ACC112 (cell line): ENCODE measurements around the gene DDX56.
"Not testable (repeated sequence)": the region's sequence is repeated elsewhere in the genome, so short reads cannot be mapped to it uniquely, and the experiment has no call there.

ENCODE experiments used
- H2AFZ ChIP-seq: fragments of 200-600 bp; sonication (generic); one replicate; pipeline ENCODE4 v1.6.0; 2017; ENCODE audit warnings: antibody characterized with exemption, low read length; ENCODE audit not compliant: unreplicated experiment
- H3K27ac ChIP-seq: fragments of 200-600 bp; sonication (generic); 2 replicates; pipeline ENCODE4 v1.5.1; 2014; ENCODE audit warnings: low read depth, mild to moderate bottlenecking, antibody characterized with exemption, low read length, moderate library complexity
- H3K27me3 ChIP-seq: fragments of 200-600 bp; sonication (generic); 2 replicates; pipeline ENCODE4 v1.6.1; 2014; ENCODE audit warnings: mild to moderate bottlenecking, antibody characterized with exemption, low read length, moderate library complexity, mixed read lengths; ENCODE audit not compliant: insufficient read depth
- H3K36me3 ChIP-seq: fragments of 200-600 bp; sonication (generic); 2 replicates; pipeline ENCODE4 v1.6.1; 2016; ENCODE audit warnings: mild to moderate bottlenecking, antibody characterized with exemption, low read length, moderate library complexity, mixed read lengths; ENCODE audit not compliant: insufficient read depth
- H3K4me1 ChIP-seq: fragments of 200-600 bp; sonication (generic); one replicate; pipeline ENCODE4 v1.6.1; 2016; ENCODE audit warnings: low read length, mixed read lengths; ENCODE audit not compliant: insufficient read depth, unreplicated experiment, control insufficient read depth
- H3K4me3 ChIP-seq: fragments of 200-600 bp; sonication (generic); 2 replicates; pipeline ENCODE4 v1.5.1; 2014; ENCODE audit warnings: mild to moderate bottlenecking, low read depth, low read length
- H3K79me2 ChIP-seq: fragments of 200-600 bp; sonication (generic); one replicate; pipeline ENCODE4 v1.6.0; 2016; ENCODE audit warnings: low read length; ENCODE audit not compliant: control insufficient read depth, unreplicated experiment, insufficient read depth

The DDX56 gene

GRCh38 chr7:44615149-44615611 is 41.5 kb upstream of the DDX56 start:
- no peaks in the 10 kb centered on the region for H3K27me3 ChIP-seq
- no peak overlapping the region for H2AFZ ChIP-seq
- peaks cover 24% of the 10 kb centered on the region for H3K4me1 ChIP-seq
- 0 out of 2 replicates have a peak, but pooled peaks cover 5% of the 10 kb centered on the region for H3K36me3 ChIP-seq
- no peak overlapping the region for H3K4me3 ChIP-seq
- H3K27ac ChIP-seq: no peak overlapping the region
- H3K79me2 ChIP-seq: peaks cover 86% of the 10 kb centered on the region

- H3K36me3 ChIP-seq: no peaks in the 10 kb centered on the region
- peaks cover 6% of the 10 kb centered on the region for H3K4me1 ChIP-seq
- peaks cover 70% of the 10 kb centered on the region for H3K79me2 ChIP-seq
- no peak overlapping the region for H3K27ac ChIP-seq
- no peak overlapping the region for H2AFZ ChIP-seq
- no peak overlapping the region for H3K4me3 ChIP-seq
- H3K27me3 ChIP-seq: no peaks in the 10 kb centered on the region
Observed at GRCh38 chr7:44609829-44610228, 36.1 kb upstream of the DDX56 start.

GRCh38 chr7:44608916-44609648 is 35.4 kb upstream of the DDX56 start:
- Histone ChIP-seq H2AFZ (no peak overlapping the region), H3K4me3 (no peak overlapping the region), H3K27ac (no peak overlapping the region), H3K4me1 (peaks cover 6% of the 10 kb centered on the region), H3K27me3 (no peaks in the 10 kb centered on the region), H3K79me2 (peaks cover 64% of the 10 kb centered on the region), H3K36me3 (no peaks in the 10 kb centered on the region)

GRCh38 chr7:44607141-44608068 is 33.7 kb upstream of the DDX56 start:
- no peaks in the 10 kb centered on the region for H3K27me3 ChIP-seq
- H3K4me3 ChIP-seq: peak overlapping the region; percentile 93
- H3K27ac ChIP-seq: peak overlapping the region; percentile 85; the same call in 1 of the 2 replicates
- peaks cover 50% of the 10 kb centered on the region for H3K79me2 ChIP-seq
- H2AFZ ChIP-seq: peak overlapping the region; percentile 90
- no peaks in the 10 kb centered on the region for H3K36me3 ChIP-seq
- H3K4me1 ChIP-seq: peaks cover 6% of the 10 kb centered on the region

GRCh38 chr7:44606341-44607140 is 32.8 kb upstream of the DDX56 start, which contains the start of gene OGDH:
TSS of gene OGDH (plus strand) at chr7:44606627. CDS start at chr7:44624344, 17,717 bp downstream.
- H3K79me2 ChIP-seq: peaks cover 44% of the 10 kb centered on the region
- peaks cover 6% of the 10 kb centered on the region for H3K4me1 ChIP-seq
- H3K4me3 ChIP-seq: peak within 1 kb of the TSS; percentile 93
- H3K27me3 ChIP-seq: no peaks in the 10 kb centered on the region
- peak within 1 kb of the TSS; percentile 90 for H2AFZ ChIP-seq
- H3K27ac ChIP-seq: peak within 1 kb of the TSS; percentile 85
- no peaks in the 10 kb centered on the region for H3K36me3 ChIP-seq

GRCh38 chr7:44604941-44605340 is 31.2 kb upstream of the DDX56 start:
- no peak overlapping the region for H3K27ac ChIP-seq
- no peak overlapping the region; the same call in 1 of the 2 replicates for H3K4me3 ChIP-seq
- H3K27me3 ChIP-seq: no peaks in the 10 kb centered on the region
- no peak overlapping the region for H2AFZ ChIP-seq
- peaks cover 30% of the 10 kb centered on the region for H3K79me2 ChIP-seq
- H3K4me1 ChIP-seq: peaks cover 6% of the 10 kb centered on the region
- H3K36me3 ChIP-seq: no peaks in the 10 kb centered on the region

- H3K27ac ChIP-seq: no peak overlapping the region
- H3K79me2 ChIP-seq: peaks cover 13% of the 10 kb centered on the region
- H3K27me3 ChIP-seq: no peaks in the 10 kb centered on the region
- H3K4me1 ChIP-seq: peaks cover 3% of the 10 kb centered on the region
- H3K36me3 ChIP-seq: no peaks in the 10 kb centered on the region
- no peak overlapping the region for H2AFZ ChIP-seq
- no peak overlapping the region for H3K4me3 ChIP-seq
Observed at GRCh38 chr7:44603193-44603592, 29.5 kb upstream of the DDX56 start.

GRCh38 chr7:44602576-44602910 is 28.8 kb upstream of the DDX56 start:
- H3K27me3 ChIP-seq: no peaks in the 10 kb centered on the region
- no peak overlapping the region for H3K4me3 ChIP-seq
- no peak overlapping the region for H3K27ac ChIP-seq
- no peaks in the 10 kb centered on the region for H3K36me3 ChIP-seq
- H2AFZ ChIP-seq: no peak overlapping the region
- H3K4me1 ChIP-seq: no peaks in the 10 kb centered on the region
- peaks cover 7% of the 10 kb centered on the region for H3K79me2 ChIP-seq

- H2AFZ ChIP-seq: no peak overlapping the region
- H3K4me3 ChIP-seq: no peak overlapping the region
- no peaks in the 10 kb centered on the region for H3K27me3 ChIP-seq
Observed at GRCh38 chr7:44599222-44599621, 25.5 kb upstream of the DDX56 start.

GRCh38 chr7:44597181-44597580 is 23.5 kb upstream of the DDX56 start:
- H3K27ac ChIP-seq, H3K27me3 ChIP-seq, H3K4me1 ChIP-seq, H3K79me2 ChIP-seq, H3K36me3 ChIP-seq, H2AFZ ChIP-seq, H3K4me3 ChIP-seq: not testable (repeated sequence)

More at GRCh38 chr7:44599222-44599621, 25.5 kb upstream of the DDX56 start:
- Histone ChIP-seq H3K36me3 (no peaks in the 10 kb centered on the region), H3K79me2 (no peaks in the 10 kb centered on the region), H3K4me1 (peaks cover 6% of the 10 kb centered on the region), H3K27ac (no peak overlapping the region)
